Measurements from ENCODE around the gene UBR2.

Gene UBR2

GRCh38 chr6:42563697-42564505 lies at the start of gene UBR2:
TSS of gene UBR2 (plus strand) at chr6:42564029. CDS start at chr6:42564320, 291 bp downstream.
- peak; percentile 94 for DNase-seq

GRCh38 chr6:42514745-42515144 lies 49.1 kb upstream of the UBR2 start:
- DNase-seq: no peak

- DNase-seq: no peak
Observed at GRCh38 chr6:42519779-42520178, 44.0 kb upstream of the UBR2 start.

- DNase-seq: no peak
Observed at GRCh38 chr6:42520786-42521607, 42.8 kb upstream of the UBR2 start.

GRCh38 chr6:42522036-42522435 lies 41.8 kb upstream of the UBR2 start:
- no peak for DNase-seq

GRCh38 chr6:42522942-42523814 lies 40.7 kb upstream of the UBR2 start:
- no peak for DNase-seq

GRCh38 chr6:42525206-42525605 lies 38.6 kb upstream of the UBR2 start:
- no peak for DNase-seq

- DNase-seq: no peak
Observed at GRCh38 chr6:42526616-42527015, 37.2 kb upstream of the UBR2 start.

GRCh38 chr6:42527204-42527603 lies 36.6 kb upstream of the UBR2 start:
- DNase-seq: no peak

GRCh38 chr6:42530296-42530695 lies 33.5 kb upstream of the UBR2 start:
- DNase-seq: no peak

- DNase-seq: no peak
Observed at GRCh38 chr6:42530751-42531150, 33.1 kb upstream of the UBR2 start.

GRCh38 chr6:42532038-42532669 lies 31.7 kb upstream of the UBR2 start:
- peak; percentile 39 for DNase-seq

- DNase-seq: no peak
Observed at GRCh38 chr6:42533794-42534193, 30.0 kb upstream of the UBR2 start.

- no peak for DNase-seq
Observed at GRCh38 chr6:42537536-42537935, 26.3 kb upstream of the UBR2 start.

GRCh38 chr6:42539135-42539534 lies 24.7 kb upstream of the UBR2 start:
- no peak for DNase-seq

GRCh38 chr6:42545226-42545773 lies 18.5 kb upstream of the UBR2 start:
- DNase-seq: no peak

- peak; percentile 90 for DNase-seq
Observed at GRCh38 chr6:42547407-42548329, 16.2 kb upstream of the UBR2 start.

GRCh38 chr6:42550277-42550676 lies 13.6 kb upstream of the UBR2 start:
- DNase-seq: no peak

GRCh38 chr6:42551217-42551616 lies 12.6 kb upstream of the UBR2 start:
- no peak for DNase-seq

GRCh38 chr6:42552380-42552779 lies 11.4 kb upstream of the UBR2 start:
- no peak for DNase-seq
